ENCODE results near the gene LIN7B. TPM values are rescaled to one million over a fixed set of nuclear protein-coding genes. Genes with fewer than 3 reads are reported as not detected.

The LIN7B gene
- 10 to 100 TPM; 20.0 to 39.8 (median 32.3) TPM for total RNA-seq

- H3K4me1 ChIP-seq, result peaks cover 50% of the 10 kb centered on the region
- H3K27ac ChIP-seq, result peak within 1 kb of the TSS; percentile 81
- no peak for TF ChIP-seq POLR2AphosphoS5 (IDR thresholded peaks at IDR 0.05)
- peak; percentile 28 to 78 for TF ChIP-seq CTCF (IDR thresholded peaks at IDR 0.05)
- WGBS, result 2% methylated on average over 22 of the region's 66 CpGs
- peaks cover 2% of the 10 kb centered on the region for H3K36me3 ChIP-seq
- no peak for DNase-seq (ENCODE audit: low spot score in 2 of 2)
- no peaks in the 10 kb centered on the region for H3K9me3 ChIP-seq
- H3K27me3 ChIP-seq, result no peaks in the 10 kb centered on the region
- H3K4me3 ChIP-seq, result peak within 1 kb of the TSS; percentile 91
These were observed at the start of gene LIN7B for GRCh38 chr19:49113762-49114629. Gene LIN7B, plus strand, starts transcription at chr19:49114370. Its CDS starts 35 bp downstream, at chr19:49114405.

- TF ChIP-seq POLR2A (IDR thresholded peaks at IDR 0.05), result no peak
- no peak for TF ChIP-seq POLR2AphosphoS5 (IDR thresholded peaks at IDR 0.05)
- TF ChIP-seq EP300 (IDR thresholded peaks at IDR 0.05), result no peak
- no peak for TF ChIP-seq CTCF (IDR thresholded peaks at IDR 0.05)
- 13% methylated on average over 11 of the region's 53 CpGs for WGBS
- H3K9me3 ChIP-seq, result no peaks in the 10 kb centered on the region
- no peak for DNase-seq (ENCODE audit: low spot score in 2 of 2)
- peaks cover 61% of the 10 kb centered on the region for H3K27me3 ChIP-seq
- H3K36me3 ChIP-seq, result no peaks in the 10 kb centered on the region
- peak within 1 kb of the TSS; percentile 78 for H3K27ac ChIP-seq
- H3K4me1 ChIP-seq, result peaks cover 21% of the 10 kb centered on the region
- H3K4me3 ChIP-seq, result peak within 1 kb of the TSS; percentile 47
These were observed 49.2 kb upstream of the LIN7B start, which contains the start of gene NTF4 for GRCh38 chr19:49064768-49065611. Gene NTF4, minus strand, starts transcription at chr19:49064818. Its CDS starts 2,821 bp downstream, at chr19:49061997.

- Histone ChIP-seq H3K27ac (no peak overlapping the region), H3K27me3 (peaks cover 69% of the 10 kb centered on the region), H3K4me3 (no peak overlapping the region), H3K36me3 (no peaks in the 10 kb centered on the region), H3K4me1 (peaks cover 21% of the 10 kb centered on the region), H3K9me3 (no peaks in the 10 kb centered on the region)
- DNase-seq (ENCODE audit: low spot score in 2 of 2), result no peak
- TF ChIP-seq CTCF (IDR thresholded peaks at IDR 0.05) (no peak), POLR2A (IDR thresholded peaks at IDR 0.05) (no peak), POLR2AphosphoS5 (IDR thresholded peaks at IDR 0.05) (no peak), EP300 (IDR thresholded peaks at IDR 0.05) (no peak)
- 50% methylated on average over 12 of the region's 13 CpGs for WGBS
These were observed 48.2 kb upstream of the LIN7B start for GRCh38 chr19:49065905-49066512.

- TF ChIP-seq POLR2A (IDR thresholded peaks at IDR 0.05), result no peak
- no peak for TF ChIP-seq CTCF (IDR thresholded peaks at IDR 0.05)
- TF ChIP-seq POLR2AphosphoS5 (IDR thresholded peaks at IDR 0.05), result no peak
- TF ChIP-seq EP300 (IDR thresholded peaks at IDR 0.05), result no peak
- Histone ChIP-seq H3K27me3 (peaks cover 75% of the 10 kb centered on the region), H3K9me3 (no peaks in the 10 kb centered on the region), H3K27ac (no peak overlapping the region), H3K4me1 (peaks cover 28% of the 10 kb centered on the region), H3K4me3 (no peak overlapping the region), H3K36me3 (no peaks in the 10 kb centered on the region)
- DNase-seq (ENCODE audit: low spot score in 2 of 2), result no peak
- 43% methylated on average over 3 of the region's 3 CpGs for WGBS
These were observed 46.6 kb upstream of the LIN7B start for GRCh38 chr19:49067554-49067953.

Measured in suprapubic skin (tissue), 4 donors.